Naive thymus-derived CD8-positive, alpha-beta T cell (primary cell): ENCODE results near the gene EXTL1. TPM values are rescaled to one million over a fixed set of nuclear protein-coding genes. Genes with fewer than 3 reads are reported as not detected.

Experiments
- ATAC-seq, 2 donors: fragments of 150-1000 bp; cut with Tn5 transposase in 1 of 2; sonication (Bioruptor Pico), chemical (Tn5 transposase) in 1 of 2; 1 replicate in 1 of 2; 2 replicates in 1 of 2; pipeline ENCODE4 v1.10.0; 2021; ENCODE audit warnings: mild to moderate bottlenecking in 2 of 2, moderate library complexity in 2 of 2
- POLR2A ChIA-PET: fragments of 350-600 bp; sonication (Branson Sonifier 250); formaldehyde crosslinking; loops from one replicate; lab custom pipeline; 2021; ENCODE audit warnings: antibody characterized with exemption; lab: Charles Lee
- DNase-seq, 10 donors: peaks; one replicate each; pipeline versions ENCODE4 v3.0.0 to v3.0.0-alpha.2; 2020 to 2022
- H3K27ac Mint-ChIP-seq, 10 donors: one replicate each; pipeline ENCODE4 v1.8.0; 2020 to 2022; ENCODE audit warnings: mild to moderate bottlenecking in 10 of 10, mixed read lengths in 10 of 10, moderate library complexity in 4 of 10, inconsistent platforms in 1 of 10
- H3K27me3 Mint-ChIP-seq, 5 donors: one replicate each; pipeline ENCODE4 v1.8.0; 2021 to 2022; ENCODE audit warnings: mixed read lengths in 5 of 5
- H3K36me3 Mint-ChIP-seq, 3 donors: one replicate each; pipeline ENCODE4 v1.8.0; 2020 to 2022; ENCODE audit warnings: mixed read lengths in 3 of 3, mild to moderate bottlenecking in 2 of 3, inconsistent platforms in 1 of 3
- H3K4me1 Mint-ChIP-seq, 4 donors: one replicate each; pipeline ENCODE4 v1.8.0; 2021 to 2022; ENCODE audit warnings: mixed read lengths in 4 of 4
- H3K4me3 Mint-ChIP-seq, 10 donors: one replicate each; pipeline ENCODE4 v1.8.0; 2020 to 2022; ENCODE audit warnings: mild to moderate bottlenecking in 10 of 10, mixed read lengths in 10 of 10, moderate library complexity in 6 of 10, inconsistent platforms in 1 of 10
- H3K9me3 Mint-ChIP-seq, 9 donors: one replicate each; pipeline ENCODE4 v1.8.0; 2020 to 2022; ENCODE audit warnings: mixed read lengths in 9 of 9, mild to moderate bottlenecking in 3 of 9, inconsistent platforms in 1 of 9, moderate library complexity in 1 of 9
- polyA plus RNA-seq, 3 donors: library from polyadenylated mRNA; unstranded; fragments of 300-500 nt; fragmentation: Illumina TruSeq; gene quantifications; one replicate each; pipeline ENCODE4 v1.2.3, GENCODE V29; 2021
- total RNA-seq, 8 experiments: library from RNA in 2 of 8; stranded (reverse) in 2 of 8; gene quantifications; one replicate each; pipeline ENCODE4 v1.2.3 and lab custom pipeline; 2021 to 2026

Gene EXTL1
- total and polyA plus RNA-seq, 5 experiments from 2014 or later, result 0.19 to 0.26 TPM; not detected in 3

- no peaks in the 10 kb centered on the region for H3K36me3 Mint-ChIP-seq
- no peaks in the 10 kb centered on the region for H3K9me3 Mint-ChIP-seq
- POLR2A ChIA-PET, result no interaction called here
- no peak overlapping the region for H3K27ac Mint-ChIP-seq
- H3K4me3 Mint-ChIP-seq, result no peak overlapping the region
- peaks cover 8 to 38% (median 15%) of the 10 kb centered on the region in 5 donors for H3K27me3 Mint-ChIP-seq
- no peak for DNase-seq
- no peak for ATAC-seq
- H3K4me1 Mint-ChIP-seq, result peaks cover 0 to 2% (median 0%) of the 10 kb centered on the region in 4 donors
Observed at GRCh38 chr1:26069941-26070295, 48.3 kb downstream of the EXTL1 start.

- POLR2A ChIA-PET, result no interaction called here
- H3K9me3 Mint-ChIP-seq, result no peaks in the 10 kb centered on the region
- H3K36me3 Mint-ChIP-seq, result no peaks in the 10 kb centered on the region
- no peak overlapping the region for H3K4me3 Mint-ChIP-seq
- DNase-seq (no peak), ATAC-seq (no peak)
- peaks cover 0 to 2% (median 0%) of the 10 kb centered on the region in 4 donors for H3K4me1 Mint-ChIP-seq
- no peak overlapping the region for H3K27ac Mint-ChIP-seq
- H3K27me3 Mint-ChIP-seq, result peaks cover 9 to 38% (median 15%) of the 10 kb centered on the region in 5 donors
Observed at GRCh38 chr1:26070296-26070962, 48.9 kb downstream of the EXTL1 start.

- H3K4me1 Mint-ChIP-seq, result peaks cover 0 to 2% (median 0%) of the 10 kb centered on the region in 4 donors
- H3K4me3 Mint-ChIP-seq, result no peak overlapping the region
- no peak for DNase-seq
- POLR2A ChIA-PET, result no interaction called here
- no peak overlapping the region for H3K27ac Mint-ChIP-seq
- H3K9me3 Mint-ChIP-seq, result no peaks in the 10 kb centered on the region
- H3K36me3 Mint-ChIP-seq, result no peaks in the 10 kb centered on the region
- ATAC-seq, result no peak
- peaks cover 14 to 38% (median 15%) of the 10 kb centered on the region in 5 donors for H3K27me3 Mint-ChIP-seq
Observed at GRCh38 chr1:26070963-26071342, 49.4 kb downstream of the EXTL1 start.

GRCh38 chr1:26072305-26072704 is 50.7 kb downstream of the EXTL1 start:
- POLR2A ChIA-PET, result no interaction called here

GRCh38 chr1:26075421-26076144 is 54.0 kb downstream of the EXTL1 start:
- H3K4me1 Mint-ChIP-seq, result no peaks in the 10 kb centered on the region
- peaks cover 16 to 34% (median 18%) of the 10 kb centered on the region in 5 donors for H3K27me3 Mint-ChIP-seq
- peaks cover 0 to 1% (median 0%) of the 10 kb centered on the region in 9 donors for H3K9me3 Mint-ChIP-seq
- H3K27ac Mint-ChIP-seq, result no peak overlapping the region
- POLR2A ChIA-PET, result no interaction called here
- ATAC-seq, result no peak
- no peak overlapping the region for H3K4me3 Mint-ChIP-seq
- no peaks in the 10 kb centered on the region for H3K36me3 Mint-ChIP-seq
- no peak for DNase-seq

More at GRCh38 chr1:26072305-26072704, 50.7 kb downstream of the EXTL1 start:
- Mint-ChIP-seq H3K9me3 (peaks cover 0 to 1% (median 0%) of the 10 kb centered on the region in 9 donors), H3K27me3 (peaks cover 17 to 46% (median 19%) of the 10 kb centered on the region in 5 donors), H3K4me3 (no peak overlapping the region), H3K27ac (peak overlapping the region in 1 of 10 donors; percentile 19), H3K36me3 (no peaks in the 10 kb centered on the region), H3K4me1 (peaks cover 0 to 2% (median 0%) of the 10 kb centered on the region in 4 donors)
- ATAC-seq, result no peak
- DNase-seq, result no peak

GRCh38 chr1:26077524-26077923 is 55.9 kb downstream of the EXTL1 start:
- Mint-ChIP-seq H3K27ac (no peak overlapping the region), H3K4me3 (no peak overlapping the region), H3K36me3 (no peaks in the 10 kb centered on the region), H3K9me3 (peaks cover 0 to 1% (median 0%) of the 10 kb centered on the region in 9 donors), H3K27me3 (peaks cover 12 to 24% (median 12%) of the 10 kb centered on the region in 5 donors), H3K4me1 (no peaks in the 10 kb centered on the region)
- ATAC-seq, result no peak
- no peak for DNase-seq
- POLR2A ChIA-PET, result interaction anchor here (0.7 kb wide), 2 partner anchors 9 to 1310 kb away, joined by 3 read pairs; no protein-coding TSS in a partner anchor

- Mint-ChIP-seq H3K4me3 (no peak overlapping the region), H3K27me3 (peaks cover 9 to 14% (median 12%) of the 10 kb centered on the region in 5 donors), H3K36me3 (no peaks in the 10 kb centered on the region), H3K9me3 (peaks cover 0 to 1% (median 0%) of the 10 kb centered on the region in 9 donors), H3K4me1 (no peaks in the 10 kb centered on the region), H3K27ac (no peak overlapping the region)
- POLR2A ChIA-PET, result interaction anchor here (0.6 kb wide), 1 partner anchor 46 kb away, joined by 3 read pairs; no protein-coding TSS in a partner anchor
- ATAC-seq (no peak), DNase-seq (no peak)
Observed at GRCh38 chr1:26078286-26079177, 57.0 kb downstream of the EXTL1 start.

GRCh38 chr1:26079178-26079563 is 57.6 kb downstream of the EXTL1 start:
- Mint-ChIP-seq H3K36me3 (no peaks in the 10 kb centered on the region), H3K27ac (no peak overlapping the region), H3K4me3 (no peak overlapping the region), H3K4me1 (no peaks in the 10 kb centered on the region), H3K9me3 (peaks cover 0 to 1% (median 0%) of the 10 kb centered on the region in 9 donors), H3K27me3 (peaks cover 11 to 14% (median 13%) of the 10 kb centered on the region in 5 donors)
- DNase-seq, result no peak
- ATAC-seq, result no peak
- POLR2A ChIA-PET, result no interaction called here

- Mint-ChIP-seq H3K27ac (no peak overlapping the region), H3K27me3 (peaks cover 14 to 23% (median 18%) of the 10 kb centered on the region in 5 donors), H3K4me1 (no peaks in the 10 kb centered on the region), H3K4me3 (no peak overlapping the region), H3K9me3 (peaks cover 0 to 1% (median 0%) of the 10 kb centered on the region in 9 donors), H3K36me3 (no peaks in the 10 kb centered on the region)
- DNase-seq (no peak), ATAC-seq (no peak)
- POLR2A ChIA-PET, result no interaction called here
Observed at GRCh38 chr1:26079960-26080814, 58.6 kb downstream of the EXTL1 start.

- H3K27ac Mint-ChIP-seq, result peak overlapping the region in 1 of 10 donors; percentile 46
- H3K4me1 Mint-ChIP-seq, result no peaks in the 10 kb centered on the region
- DNase-seq (no peak), ATAC-seq (no peak)
- H3K4me3 Mint-ChIP-seq, result no peak overlapping the region
- peaks cover 0 to 1% (median 0%) of the 10 kb centered on the region in 9 donors for H3K9me3 Mint-ChIP-seq
- POLR2A ChIA-PET, result no interaction called here
- peaks cover 14 to 30% (median 18%) of the 10 kb centered on the region in 5 donors for H3K27me3 Mint-ChIP-seq
- H3K36me3 Mint-ChIP-seq, result no peaks in the 10 kb centered on the region
Observed at GRCh38 chr1:26081267-26082019, 59.9 kb downstream of the EXTL1 start.

GRCh38 chr1:26082020-26082350 is 60.4 kb downstream of the EXTL1 start:
- H3K27ac Mint-ChIP-seq, result no peak overlapping the region
- DNase-seq (no peak), ATAC-seq (no peak)
- H3K4me3 Mint-ChIP-seq, result no peak overlapping the region
- peaks cover 0 to 1% (median 0%) of the 10 kb centered on the region in 9 donors for H3K9me3 Mint-ChIP-seq
- H3K4me1 Mint-ChIP-seq, result no peaks in the 10 kb centered on the region
- H3K36me3 Mint-ChIP-seq, result no peaks in the 10 kb centered on the region
- peaks cover 16 to 27% (median 20%) of the 10 kb centered on the region in 5 donors for H3K27me3 Mint-ChIP-seq
- POLR2A ChIA-PET, result no interaction called here
